Measurements from ENCODE around the gene CCDC92B.
"Not testable (repeated sequence)": the region's sequence is repeated elsewhere in the genome, so short reads cannot be mapped to it uniquely, and the experiment has no call there.

CCDC92B gene

GRCh38 chr17:2688351-2689342, 60.8 kb downstream of the CCDC92B start:
- no peak overlapping the region for H3K9ac ChIP-seq (ENCODE audit: low read depth, low read length)
- H3K4me1 ChIP-seq (ENCODE audit: insufficient read depth, low read length) = no peaks in the 10 kb centered on the region
- peaks cover 7% of the 10 kb centered on the region; the same call in 1 of the 2 replicates for H3K36me3 ChIP-seq (ENCODE audit: insufficient read depth, low read length)
- H3K9me3 ChIP-seq (ENCODE audit: control insufficient read depth, insufficient read depth, low read length) = no peaks in the 10 kb centered on the region

DNA sequence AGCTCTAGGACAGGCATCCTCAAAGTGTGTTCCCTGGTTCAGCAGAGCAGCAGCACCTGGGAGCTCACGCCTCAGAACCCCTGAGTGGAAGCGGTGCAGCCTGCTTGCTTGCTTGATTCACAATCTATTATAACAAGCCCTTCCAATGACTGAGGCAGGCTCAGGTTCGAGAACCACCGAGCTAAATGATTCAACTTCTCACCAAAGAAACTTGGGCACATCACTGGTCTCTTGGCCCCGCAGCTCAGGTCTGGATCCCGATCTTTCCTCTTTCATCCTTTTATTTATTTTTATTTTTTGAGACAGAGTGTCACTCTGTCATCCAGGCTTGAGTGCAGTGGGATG, 62.4 kb downstream of the CCDC92B start:
- Histone ChIP-seq H3K9me3 (ENCODE audit: control insufficient read depth, insufficient read depth, low read length) (no peaks in the 10 kb centered on the region), H3K36me3 (ENCODE audit: insufficient read depth, low read length) (peaks cover 9% of the 10 kb centered on the region), H3K4me1 (ENCODE audit: insufficient read depth, low read length) (no peaks in the 10 kb centered on the region), H3K9ac (ENCODE audit: low read depth, low read length) (no peak overlapping the region)

- Histone ChIP-seq H3K36me3 (ENCODE audit: insufficient read depth, low read length) (peaks cover 9% of the 10 kb centered on the region), H3K9ac (ENCODE audit: low read depth, low read length) (no peak overlapping the region), H3K4me1 (ENCODE audit: insufficient read depth, low read length) (no peaks in the 10 kb centered on the region), H3K9me3 (ENCODE audit: control insufficient read depth, insufficient read depth, low read length) (no peaks in the 10 kb centered on the region)
These were observed 63.8 kb downstream of the CCDC92B start for GRCh38 chr17:2685696-2686095.

- no peak overlapping the region for H3K9ac ChIP-seq (ENCODE audit: low read depth, low read length)
- H3K4me1 ChIP-seq (ENCODE audit: insufficient read depth, low read length) = no peaks in the 10 kb centered on the region
- peaks cover 13% of the 10 kb centered on the region for H3K36me3 ChIP-seq (ENCODE audit: insufficient read depth, low read length)
- no peaks in the 10 kb centered on the region for H3K9me3 ChIP-seq (ENCODE audit: control insufficient read depth, insufficient read depth, low read length)
These were observed 64.9 kb downstream of the CCDC92B start for GRCh38 chr17:2684549-2684948.

DNA sequence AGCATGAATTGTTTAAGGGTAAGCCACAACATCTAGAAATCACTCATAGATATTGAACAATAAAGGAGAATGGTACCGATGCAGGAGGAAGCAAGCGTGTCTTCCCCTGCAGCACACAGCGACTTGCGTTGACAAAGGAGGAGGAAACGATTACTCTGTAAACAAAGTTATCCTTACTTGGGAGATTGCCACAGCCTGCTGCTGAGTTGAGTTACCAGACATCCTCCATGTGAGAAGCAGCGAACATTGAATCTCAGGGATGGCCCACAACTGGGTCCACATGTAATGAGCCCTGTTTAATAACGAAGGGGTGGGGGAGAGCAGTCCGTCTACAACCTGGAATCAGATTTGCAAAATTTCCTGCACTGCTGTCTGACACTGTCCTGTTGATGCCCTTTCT, 65.5 kb downstream of the CCDC92B start:
- Histone ChIP-seq H3K36me3 (ENCODE audit: insufficient read depth, low read length) (peaks cover 13% of the 10 kb centered on the region), H3K9ac (ENCODE audit: low read depth, low read length) (no peak overlapping the region), H3K9me3 (ENCODE audit: control insufficient read depth, insufficient read depth, low read length) (no peaks in the 10 kb centered on the region), H3K4me1 (ENCODE audit: insufficient read depth, low read length) (no peaks in the 10 kb centered on the region)

- no peaks in the 10 kb centered on the region for H3K4me1 ChIP-seq (ENCODE audit: insufficient read depth, low read length)
- peaks cover 13% of the 10 kb centered on the region for H3K36me3 ChIP-seq (ENCODE audit: insufficient read depth, low read length)
- no peaks in the 10 kb centered on the region for H3K9me3 ChIP-seq (ENCODE audit: control insufficient read depth, insufficient read depth, low read length)
- H3K9ac ChIP-seq (ENCODE audit: low read depth, low read length) = no peak overlapping the region
These were observed 67.1 kb downstream of the CCDC92B start for GRCh38 chr17:2682176-2682938.

DNA sequence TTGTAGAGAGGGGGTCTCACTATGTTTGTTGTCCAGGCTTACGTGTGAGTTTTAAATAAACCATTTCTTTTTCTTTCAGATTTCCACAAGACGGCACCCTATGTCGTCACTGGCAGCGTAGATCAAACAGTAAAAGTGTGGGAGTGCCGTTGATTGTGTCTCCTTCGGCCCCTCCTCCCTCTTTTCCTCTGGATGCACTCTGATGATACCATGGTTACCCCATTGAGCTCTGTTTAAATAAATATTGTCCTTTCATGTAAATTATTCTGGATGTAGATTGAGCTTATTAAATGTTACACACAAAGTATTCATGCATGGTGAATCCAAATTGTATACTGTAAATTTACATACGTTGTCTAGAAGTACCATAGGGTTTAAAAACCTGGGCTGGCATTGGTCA, 67.8 kb downstream of the CCDC92B start:
- H3K9me3 ChIP-seq (ENCODE audit: control insufficient read depth, insufficient read depth, low read length) = no peaks in the 10 kb centered on the region
- H3K9ac ChIP-seq (ENCODE audit: low read depth, low read length) = no peak overlapping the region
- H3K4me1 ChIP-seq (ENCODE audit: insufficient read depth, low read length) = no peaks in the 10 kb centered on the region
- peaks cover 13% of the 10 kb centered on the region for H3K36me3 ChIP-seq (ENCODE audit: insufficient read depth, low read length)

- peaks cover 13% of the 10 kb centered on the region for H3K36me3 ChIP-seq (ENCODE audit: insufficient read depth, low read length)
- H3K9ac ChIP-seq (ENCODE audit: low read depth, low read length) = no peak overlapping the region
- H3K4me1 ChIP-seq (ENCODE audit: insufficient read depth, low read length) = no peaks in the 10 kb centered on the region
- no peaks in the 10 kb centered on the region for H3K9me3 ChIP-seq (ENCODE audit: control insufficient read depth, insufficient read depth, low read length)
These were observed 68.5 kb downstream of the CCDC92B start for GRCh38 chr17:2680961-2681360.

DNA sequence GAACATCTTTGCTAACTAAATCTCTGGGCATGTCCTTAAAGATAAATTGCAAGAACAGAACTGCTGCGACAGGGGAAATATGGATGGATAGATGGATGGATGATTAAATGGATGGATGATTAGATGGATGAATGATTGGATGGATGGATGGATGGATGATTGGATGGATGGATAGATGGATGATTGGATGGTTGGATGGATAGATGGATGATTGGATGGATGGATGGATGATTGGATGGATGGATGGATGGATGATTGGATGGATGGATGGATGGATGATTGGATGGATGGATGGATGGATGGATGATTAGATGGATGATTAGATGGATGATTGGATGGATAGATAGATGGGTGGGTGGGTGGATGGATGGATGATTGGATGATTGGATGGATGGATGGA, 70.2 kb downstream of the CCDC92B start:
- not testable (repeated sequence) for H3K4me1 ChIP-seq (ENCODE audit: insufficient read depth, low read length); H3K9ac ChIP-seq (ENCODE audit: low read depth, low read length); H3K9me3 ChIP-seq (ENCODE audit: control insufficient read depth, insufficient read depth, low read length)
- H3K36me3 ChIP-seq (ENCODE audit: insufficient read depth, low read length) = peaks cover 15% of the 10 kb centered on the region
